Kidney (tissue), 14 donors: Measurements from ENCODE around the gene SPEM1. TPM values are rescaled to one million over a fixed set of nuclear protein-coding genes. Genes with fewer than 3 reads are reported as not detected.

Source experiments
- DNase-seq, 5 donors: peaks; one replicate each; pipeline ENCODE4 v3.0.0-alpha.2; 2013 to 2020
- FAIRE-seq: peaks from 2 replicates; lab custom pipeline; 2012; peaks lifted over from hg19 to GRCh38; lab: Jason Lieb, UNC
- H3K27ac ChIP-seq, 2 donors: one replicate each; pipeline ENCODE4 v1.7.0; 2013; ENCODE audit warnings: low read depth in 2 of 2, low read length in 2 of 2, inconsistent platforms in 1 of 2
- H3K27me3 ChIP-seq: one replicate; pipeline ENCODE4 v1.7.1; 2013; ENCODE audit warnings: low read length, inconsistent platforms; ENCODE audit not compliant: control insufficient read depth, insufficient read depth
- H3K36me3 ChIP-seq, 3 donors: one replicate each; pipeline versions ENCODE4 v1.7.0 to v1.7.1; 2013; ENCODE audit warnings: low read length in 3 of 3, control low read depth in 1 of 3, inconsistent platforms in 1 of 3; ENCODE audit not compliant: insufficient read depth in 3 of 3, control insufficient read depth in 2 of 3
- H3K4me1 ChIP-seq, 3 donors: one replicate each; pipeline versions ENCODE4 v1.7.0 to v1.7.1; 2013; ENCODE audit warnings: low read length in 3 of 3, inconsistent platforms in 1 of 3, low read depth in 1 of 3; ENCODE audit not compliant: control insufficient read depth in 2 of 3, insufficient read depth in 2 of 3
- H3K4me3 ChIP-seq, 3 donors: one replicate each; pipeline versions ENCODE4 v1.7.0 to v1.8.1; 2013; ENCODE audit warnings: low read length in 3 of 3, control low read depth in 1 of 3, inconsistent platforms in 1 of 3
- H3K9ac ChIP-seq, 3 donors: one replicate each; pipeline versions ENCODE4 v1.7.0 to v1.7.1; 2013; ENCODE audit warnings: low read length in 3 of 3, control low read depth in 1 of 3, inconsistent platforms in 1 of 3
- H3K9me3 ChIP-seq, 3 donors: one replicate each; pipeline versions ENCODE4 v1.7.0 to v1.7.1; 2013; ENCODE audit warnings: low read length in 3 of 3, control low read depth in 1 of 3, inconsistent platforms in 1 of 3; ENCODE audit not compliant: control insufficient read depth in 2 of 3, insufficient read depth in 1 of 3
- intact Hi-C: fragments of 100-400 bp; cut with DNase I; formaldehyde crosslinking; loops from one replicate; pipeline ENCODE4 v1.11.1; 2022
- polyA plus RNA-seq: library from polyadenylated mRNA; stranded (reverse); fragments of 350-450 nt; fragmentation: Illumina TruSeq; extraction: RNeasy Lipid Tissue Mini Kit (QIAGEN cat#74804); gene quantifications from one replicate; pipeline ENCODE4 v1.2.3, GENCODE V29; 2014; ENCODE audit warnings: low read depth, low replicate concordance; ENCODE audit not compliant: insufficient read depth
- total RNA-seq: library from RNA; stranded (reverse); fragmentation: NEBNext Ultra II Directional; extraction: Animal tissue kit (Norgen Biotek cat#: 25700); gene quantifications from one replicate; pipeline ENCODE4 v1.2.1, GENCODE V29; 2021
- TF ChIP-seq, protein P1 (sequence below): IDR thresholded peaks from 3 replicates; pipeline ENCODE4 v1.5.1; 2012; ENCODE audit warnings: mild to moderate bottlenecking, moderate library complexity, borderline replicate concordance; ENCODE audit not compliant: insufficient read depth; ENCODE audit errors: extremely low read depth
- donor health status: control.
- donor health status: control.
- donor health status: control.
- donor health status: control.
- donor health status: control.
- donor health status: DM: yes; HTN: yes; CAD: no.
- donor health status: Normal renal cell carcinoma (clear cell type).

SPEM1 gene
- total and polyA plus RNA-seq, 2 donors from 2014 or later: not detected

- H3K4me3 ChIP-seq: no peak overlapping the region
- H3K9me3 ChIP-seq: no peaks in the 10 kb centered on the region
- TF ChIP-seq, protein P1, sequence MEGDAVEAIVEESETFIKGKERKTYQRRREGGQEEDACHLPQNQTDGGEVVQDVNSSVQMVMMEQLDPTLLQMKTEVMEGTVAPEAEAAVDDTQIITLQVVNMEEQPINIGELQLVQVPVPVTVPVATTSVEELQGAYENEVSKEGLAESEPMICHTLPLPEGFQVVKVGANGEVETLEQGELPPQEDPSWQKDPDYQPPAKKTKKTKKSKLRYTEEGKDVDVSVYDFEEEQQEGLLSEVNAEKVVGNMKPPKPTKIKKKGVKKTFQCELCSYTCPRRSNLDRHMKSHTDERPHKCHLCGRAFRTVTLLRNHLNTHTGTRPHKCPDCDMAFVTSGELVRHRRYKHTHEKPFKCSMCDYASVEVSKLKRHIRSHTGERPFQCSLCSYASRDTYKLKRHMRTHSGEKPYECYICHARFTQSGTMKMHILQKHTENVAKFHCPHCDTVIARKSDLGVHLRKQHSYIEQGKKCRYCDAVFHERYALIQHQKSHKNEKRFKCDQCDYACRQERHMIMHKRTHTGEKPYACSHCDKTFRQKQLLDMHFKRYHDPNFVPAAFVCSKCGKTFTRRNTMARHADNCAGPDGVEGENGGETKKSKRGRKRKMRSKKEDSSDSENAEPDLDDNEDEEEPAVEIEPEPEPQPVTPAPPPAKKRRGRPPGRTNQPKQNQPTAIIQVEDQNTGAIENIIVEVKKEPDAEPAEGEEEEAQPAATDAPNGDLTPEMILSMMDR: no peak
- no peaks in the 10 kb centered on the region for H3K4me1 ChIP-seq
- H3K27ac ChIP-seq: no peak overlapping the region
- intact Hi-C loops: no loop called here
- DNase-seq: no peak
- H3K27me3 ChIP-seq: no peaks in the 10 kb centered on the region
- no peak overlapping the region for H3K9ac ChIP-seq
- no peak for FAIRE-seq
- no peaks in the 10 kb centered on the region for H3K36me3 ChIP-seq
These were observed 11.3 kb upstream of the SPEM1 start for GRCh38 chr17:7408863-7409262.

GRCh38 chr17:7409716-7410115 is 10.4 kb upstream of the SPEM1 start:
- DNase-seq (no peak), FAIRE-seq (no peak)
- Histone ChIP-seq H3K36me3 (no peaks in the 10 kb centered on the region), H3K4me3 (no peak overlapping the region), H3K4me1 (no peaks in the 10 kb centered on the region), H3K27me3 (no peaks in the 10 kb centered on the region), H3K9me3 (no peaks in the 10 kb centered on the region), H3K27ac (no peak overlapping the region), H3K9ac (no peak overlapping the region)
- TF ChIP-seq, protein P1: no peak
- intact Hi-C loops: no loop called here

GRCh38 chr17:7410634-7411426 is 9.3 kb upstream of the SPEM1 start:
- H3K27me3 ChIP-seq: no peaks in the 10 kb centered on the region
- intact Hi-C loops: no loop called here

More at GRCh38 chr17:7410634-7411426, 9.3 kb upstream of the SPEM1 start:
- no peak overlapping the region for H3K27ac ChIP-seq
- TF ChIP-seq, protein P1: no peak
- FAIRE-seq (no peak), DNase-seq (no peak)
- H3K4me1 ChIP-seq: no peaks in the 10 kb centered on the region
- no peak overlapping the region for H3K9ac ChIP-seq
- H3K4me3 ChIP-seq: no peak overlapping the region
- no peaks in the 10 kb centered on the region for H3K9me3 ChIP-seq
- no peaks in the 10 kb centered on the region for H3K36me3 ChIP-seq
